ENCODE data around the gene KNTC1. TPM values are rescaled to one million over a fixed set of nuclear protein-coding genes. Genes with fewer than 3 reads are reported as not detected.

KNTC1 gene
- total RNA-seq, 1 experiment from 2014 or later = 71.3 TPM

- no peak overlapping the region for H4K5ac ChIP-seq (ENCODE audit: insufficient read length, low read depth, low read length)
- H4K20me1 ChIP-seq (ENCODE audit: control insufficient read depth, insufficient read depth, insufficient read length) = no peaks in the 10 kb centered on the region
- no peak overlapping the region for H2BK15ac ChIP-seq (ENCODE audit: low read depth, low read length)
- no peak overlapping the region for H3K27ac Mint-ChIP-seq
- no peak overlapping the region for H2BK12ac ChIP-seq (ENCODE audit: insufficient read length, low read depth, low read length)
- H3K4me3 Mint-ChIP-seq = no peak overlapping the region
- H3K79me1 ChIP-seq (ENCODE audit: insufficient read depth, low read depth, low read length, poor library complexity, severe bottlenecking) = no peaks in the 10 kb centered on the region
- H3K9ac ChIP-seq (ENCODE audit: extremely low read depth, insufficient read length, low read length) = no peak overlapping the region
- H3K27me3 ChIP-seq (ENCODE audit: insufficient read depth, low read length) = no peaks in the 10 kb centered on the region
- no peak overlapping the region for H3K56ac ChIP-seq (ENCODE audit: insufficient read length, low read depth, low read length)
- H3K9me3 ChIP-seq (ENCODE audit: control insufficient read depth, low read depth, low read length) = no peaks in the 10 kb centered on the region
- H3K4me1 Mint-ChIP-seq = no peaks in the 10 kb centered on the region
- H3T11ph ChIP-seq (ENCODE audit: low read length) = no peak overlapping the region
- H2AK5ac ChIP-seq (ENCODE audit: insufficient read length, low read length) = no peak overlapping the region
- H3K18ac ChIP-seq (ENCODE audit: insufficient read length, low read depth, low read length) = no peak overlapping the region
- no peaks in the 10 kb centered on the region for H3K9me3 Mint-ChIP-seq
- no peak overlapping the region for H3K27ac ChIP-seq (ENCODE audit: insufficient read length, low read depth, low read length)
- no peaks in the 10 kb centered on the region for H3K23me2 ChIP-seq (ENCODE audit: insufficient read length, low read depth, low read length, poor library complexity, severe bottlenecking)
- no peaks in the 10 kb centered on the region for H3K79me2 ChIP-seq (ENCODE audit: insufficient read depth, low read length)
- no peak overlapping the region for H3K14ac ChIP-seq (ENCODE audit: insufficient read depth, low read length)
- DNase-seq = no peak
- no peak overlapping the region for H2AFZ ChIP-seq (ENCODE audit: low read length)
- H2BK120ac ChIP-seq (ENCODE audit: low read depth, low read length, poor library complexity, severe bottlenecking) = no peak overlapping the region
- H2BK5ac ChIP-seq (ENCODE audit: insufficient read length, low read length) = no peak overlapping the region
- no peak overlapping the region for H2BK20ac ChIP-seq (ENCODE audit: low read depth, low read length, poor library complexity, severe bottlenecking)
- H3K4me2 ChIP-seq (ENCODE audit: insufficient read depth, insufficient read length, low read length) = no peak overlapping the region
- TF ChIP-seq CTCF (conservative IDR thresholded peaks at IDR 0.05) = no peak
- H4K91ac ChIP-seq (ENCODE audit: insufficient read length, low read depth, low read length) = no peak overlapping the region
- no CpG with 5 or more reads among the region's 4 CpGs for WGBS (ENCODE audit: extremely low coverage, insufficient read length, low lambda C conversion rate)
- H3K4me1 ChIP-seq (ENCODE audit: insufficient read depth, low read length) = no peaks in the 10 kb centered on the region
- H3K4ac ChIP-seq (ENCODE audit: low read depth, low read length) = no peak overlapping the region
- H4K8ac ChIP-seq (replicated peaks; ENCODE audit: insufficient read length, low read depth, low read length) = no peak overlapping the region
- peaks cover 36 to 81% (median 65%) of the 10 kb centered on the region in 3 experiments for H3K36me3 Mint-ChIP-seq (ENCODE audit: insufficient read depth in 1 of 3, low read depth in 3 of 3)
- H3K23ac ChIP-seq (ENCODE audit: insufficient read length, low read depth, low read length) = no peak overlapping the region
- no peaks in the 10 kb centered on the region for H3K27me3 Mint-ChIP-seq (ENCODE audit: low read depth)
Measured at GRCh38 chr12:122584177-122584863, 57.3 kb downstream of the KNTC1 start.

Data from H9 (cell line).